ENCODE measurements around the gene RNF223. TPM values are rescaled to one million over a fixed set of nuclear protein-coding genes. Genes with fewer than 3 reads are reported as not detected.
"Not testable (repeated sequence)": the region's sequence is repeated elsewhere in the genome, so short reads cannot be mapped to it uniquely, and the experiment has no call there.

Gene RNF223
- total and polyA plus RNA-seq, 3 experiments from 2014 or later, result not detected

DNA sequence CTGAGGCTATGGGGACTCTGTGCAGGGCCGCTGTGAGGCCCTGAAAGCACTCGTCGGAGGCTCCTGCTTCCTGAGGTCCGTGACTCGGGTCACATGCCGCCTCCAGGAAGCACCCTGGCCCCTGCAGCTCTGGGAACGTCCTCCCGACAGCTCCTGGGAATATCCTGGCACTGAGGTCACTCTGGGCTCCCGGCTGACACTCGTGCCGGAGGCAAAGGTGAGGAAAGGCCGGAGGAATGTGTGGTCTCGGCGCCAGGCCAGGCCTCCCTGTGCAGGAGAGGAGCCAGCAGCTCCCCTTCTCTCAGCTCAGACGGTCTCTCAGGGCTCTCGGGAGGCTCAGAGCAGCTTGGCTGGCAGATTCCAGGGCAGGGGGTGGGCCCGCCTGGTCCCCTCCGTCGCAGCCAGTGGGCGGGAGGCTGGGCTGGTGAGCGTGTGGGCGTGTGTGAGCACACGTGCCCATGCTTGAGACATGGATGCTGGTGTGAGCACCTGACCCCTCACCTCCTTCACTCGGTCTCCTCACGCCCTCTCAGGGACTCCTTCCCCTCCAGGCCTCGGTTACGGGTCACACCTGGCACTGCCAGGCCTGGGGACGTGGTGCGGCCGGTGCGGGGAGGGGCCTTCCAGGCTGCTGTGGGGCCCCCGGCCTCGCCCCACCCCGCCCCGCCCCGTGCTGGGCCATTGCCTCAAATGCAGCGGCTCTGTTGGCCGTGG, 5.5 kb upstream of the RNF223 start:
- CTCF ChIA-PET, result interaction anchor here (1.2 kb wide), 1 partner anchor 15 kb away, joined by 3 read pairs; no protein-coding TSS in a partner anchor
- H3K36me3 Mint-ChIP-seq, result peaks cover 0 to 2% (median 0%) of the 10 kb centered on the region in 3 donors
- H3K27ac Mint-ChIP-seq, result no peak overlapping the region
- peak overlapping the region; percentile 49 for H3K4me3 ChIP-seq (ENCODE audit: low read length)
- H3K4me1 ChIP-seq (ENCODE audit: insufficient read depth, low read length), result peaks cover 11% of the 10 kb centered on the region
- peak in 3 of 5 donors; percentile 28 to 50 (median 37) for DNase-seq
- no peaks in the 10 kb centered on the region for H3K36me3 ChIP-seq (ENCODE audit: insufficient read depth, low read length)
- peak overlapping the region in 6 of 7 donors; percentile 4 to 75 (median 47) for H3K4me3 Mint-ChIP-seq
- POLR2A ChIA-PET, result no interaction called here
- H3K27me3 Mint-ChIP-seq, result peaks cover 3% of the 10 kb centered on the region in 2 donors
- H3K4me1 Mint-ChIP-seq, result peaks cover 0 to 8% (median 2%) of the 10 kb centered on the region in 3 donors
- H3K9me3 ChIP-seq (ENCODE audit: low read length), result no peaks in the 10 kb centered on the region
- H3K27ac ChIP-seq (ENCODE audit: low read depth, low read length), result peak overlapping the region; percentile 16
- H3K9me3 Mint-ChIP-seq, result no peaks in the 10 kb centered on the region
- peaks cover 4% of the 10 kb centered on the region for H3K27me3 ChIP-seq (ENCODE audit: insufficient read depth, low read length, poor library complexity, severe bottlenecking)

DNA sequence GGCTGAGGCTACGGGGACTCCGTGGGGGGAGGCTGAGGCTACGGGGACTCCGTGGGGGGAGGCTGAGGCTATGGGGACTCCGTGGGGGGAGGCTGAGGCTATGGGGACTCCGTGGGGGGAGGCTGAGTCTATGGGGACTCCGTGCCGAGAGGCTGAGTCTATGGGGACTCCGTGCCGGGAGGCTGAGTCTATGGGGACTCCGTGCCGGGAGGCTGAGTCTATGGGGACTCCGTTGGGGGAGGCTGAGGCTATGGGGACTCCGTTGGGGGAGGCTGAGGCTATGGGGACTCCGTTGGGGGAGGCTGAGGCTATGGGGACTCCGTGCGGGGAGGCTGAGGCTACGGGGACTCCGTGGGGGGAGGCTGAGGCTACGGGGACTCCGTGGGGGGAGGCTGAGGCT, 3.3 kb upstream of the RNF223 start:
- H3K4me3 Mint-ChIP-seq; H3K4me1 Mint-ChIP-seq; POLR2A ChIA-PET; H3K27ac ChIP-seq (ENCODE audit: low read depth, low read length); H3K9me3 Mint-ChIP-seq; H3K36me3 Mint-ChIP-seq; H3K9me3 ChIP-seq (ENCODE audit: low read length); H3K27ac Mint-ChIP-seq; H3K36me3 ChIP-seq (ENCODE audit: insufficient read depth, low read length); H3K27me3 ChIP-seq (ENCODE audit: insufficient read depth, low read length, poor library complexity, severe bottlenecking); H3K4me3 ChIP-seq (ENCODE audit: low read length); CTCF ChIA-PET; H3K27me3 Mint-ChIP-seq: not testable (repeated sequence)
- DNase-seq, result peak in 1 of 5 donors; percentile 3
- peaks cover 11% of the 10 kb centered on the region for H3K4me1 ChIP-seq (ENCODE audit: insufficient read depth, low read length)

DNA sequence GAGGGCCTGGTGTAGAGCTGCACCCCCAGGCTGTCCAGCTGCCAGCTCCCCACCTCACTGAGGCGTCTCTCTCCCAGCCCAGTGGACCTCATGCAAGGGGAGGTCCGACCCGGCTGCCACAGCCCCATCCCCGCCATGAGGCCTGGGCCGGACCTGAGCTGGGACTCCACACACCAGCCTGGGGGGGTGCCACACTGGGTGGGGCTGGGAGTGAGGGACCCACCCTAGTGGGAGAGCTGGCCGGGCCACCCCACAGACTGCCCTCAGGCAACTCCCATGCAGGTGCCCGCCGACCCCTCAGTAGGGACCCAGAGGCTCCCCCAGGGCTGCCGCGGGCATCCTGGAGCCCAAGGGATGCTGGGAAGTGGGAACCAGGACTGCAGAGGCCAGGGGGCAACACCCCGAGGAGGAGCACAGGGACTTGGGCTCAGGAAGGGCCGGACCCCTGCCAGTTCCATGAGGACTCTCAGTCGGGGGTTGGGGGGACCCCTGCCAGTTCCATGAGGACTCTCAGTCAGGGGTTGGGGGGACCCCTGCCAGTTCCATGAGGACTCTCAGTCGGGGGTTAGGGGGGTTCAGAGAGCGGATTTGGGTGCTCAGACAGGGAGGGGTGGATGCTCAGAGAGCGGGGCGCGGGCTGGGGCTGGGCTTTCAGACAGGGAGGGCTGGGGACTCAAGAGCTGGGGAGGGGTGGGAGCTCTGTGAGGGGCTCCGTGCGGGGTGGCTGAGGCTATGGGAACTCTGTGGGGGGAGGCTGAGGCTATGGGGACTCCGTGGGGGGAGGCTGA, 1.2 kb upstream of the RNF223 start:
- peaks cover 6% of the 10 kb centered on the region for H3K27me3 ChIP-seq (ENCODE audit: insufficient read depth, low read length, poor library complexity, severe bottlenecking)
- peak in 1 of 5 donors; percentile 45 for DNase-seq

DNA sequence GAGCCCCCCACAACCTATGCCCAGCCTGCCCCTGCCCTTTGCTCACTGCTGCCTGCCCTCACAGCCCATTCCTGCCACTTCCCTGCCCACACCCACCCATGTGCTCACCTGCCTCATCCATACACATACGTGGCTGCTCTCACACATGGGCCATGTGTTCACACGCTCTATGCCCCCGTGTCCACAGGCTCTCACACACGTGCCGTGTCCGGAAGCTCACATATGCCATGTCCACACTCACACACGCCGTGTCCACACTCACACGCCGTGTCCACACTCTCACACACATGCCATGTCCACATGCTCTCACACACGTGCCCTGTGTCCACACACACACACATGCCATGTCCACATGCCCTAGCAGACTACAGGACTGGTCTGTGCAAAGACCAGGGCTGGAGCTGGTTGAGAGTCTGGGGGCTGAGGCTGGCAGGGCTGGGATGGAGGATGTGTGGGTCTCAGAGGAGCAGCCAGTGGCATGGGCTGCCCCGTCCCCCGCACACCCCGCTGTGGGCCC, 583 bp upstream of the RNF223 start:
- H3K36me3 ChIP-seq (ENCODE audit: insufficient read depth, low read length), result no peaks in the 10 kb centered on the region
- H3K27me3 ChIP-seq (ENCODE audit: insufficient read depth, low read length, poor library complexity, severe bottlenecking), result peaks cover 6% of the 10 kb centered on the region
- Mint-ChIP-seq H3K4me1 (peaks cover 0 to 9% (median 2%) of the 10 kb centered on the region in 3 donors), H3K9me3 (no peaks in the 10 kb centered on the region), H3K27ac (no peak overlapping the region), H3K27me3 (peaks cover 10 to 12% of the 10 kb centered on the region in 2 donors), H3K4me3 (no peak overlapping the region), H3K36me3 (no peaks in the 10 kb centered on the region)
- no peak overlapping the region for H3K27ac ChIP-seq (ENCODE audit: low read depth, low read length)
- H3K4me3 ChIP-seq (ENCODE audit: low read length), result no peak overlapping the region
- CTCF ChIA-PET, result no interaction called here
- H3K4me1 ChIP-seq (ENCODE audit: insufficient read depth, low read length), result peaks cover 5% of the 10 kb centered on the region
- POLR2A ChIA-PET, result no interaction called here
- no peaks in the 10 kb centered on the region for H3K9me3 ChIP-seq (ENCODE audit: low read length)
- no peak for DNase-seq

More for the DNA sequence above, 1.2 kb upstream of the RNF223 start:
- H3K27me3 Mint-ChIP-seq, result peaks cover 10% of the 10 kb centered on the region in 2 donors
- H3K36me3 Mint-ChIP-seq, result no peaks in the 10 kb centered on the region
- ChIA-PET POLR2A (no interaction called here), CTCF (no interaction called here)
- no peak overlapping the region for H3K27ac Mint-ChIP-seq
- peaks cover 0 to 8% (median 2%) of the 10 kb centered on the region in 3 donors for H3K4me1 Mint-ChIP-seq
- Histone ChIP-seq H3K4me1 (ENCODE audit: insufficient read depth, low read length) (peaks cover 11% of the 10 kb centered on the region), H3K4me3 (ENCODE audit: low read length) (no peak overlapping the region), H3K36me3 (ENCODE audit: insufficient read depth, low read length) (no peaks in the 10 kb centered on the region), H3K27ac (ENCODE audit: low read depth, low read length) (no peak overlapping the region), H3K9me3 (ENCODE audit: low read length) (no peaks in the 10 kb centered on the region)
- no peaks in the 10 kb centered on the region for H3K9me3 Mint-ChIP-seq
- H3K4me3 Mint-ChIP-seq, result no peak overlapping the region

DNA sequence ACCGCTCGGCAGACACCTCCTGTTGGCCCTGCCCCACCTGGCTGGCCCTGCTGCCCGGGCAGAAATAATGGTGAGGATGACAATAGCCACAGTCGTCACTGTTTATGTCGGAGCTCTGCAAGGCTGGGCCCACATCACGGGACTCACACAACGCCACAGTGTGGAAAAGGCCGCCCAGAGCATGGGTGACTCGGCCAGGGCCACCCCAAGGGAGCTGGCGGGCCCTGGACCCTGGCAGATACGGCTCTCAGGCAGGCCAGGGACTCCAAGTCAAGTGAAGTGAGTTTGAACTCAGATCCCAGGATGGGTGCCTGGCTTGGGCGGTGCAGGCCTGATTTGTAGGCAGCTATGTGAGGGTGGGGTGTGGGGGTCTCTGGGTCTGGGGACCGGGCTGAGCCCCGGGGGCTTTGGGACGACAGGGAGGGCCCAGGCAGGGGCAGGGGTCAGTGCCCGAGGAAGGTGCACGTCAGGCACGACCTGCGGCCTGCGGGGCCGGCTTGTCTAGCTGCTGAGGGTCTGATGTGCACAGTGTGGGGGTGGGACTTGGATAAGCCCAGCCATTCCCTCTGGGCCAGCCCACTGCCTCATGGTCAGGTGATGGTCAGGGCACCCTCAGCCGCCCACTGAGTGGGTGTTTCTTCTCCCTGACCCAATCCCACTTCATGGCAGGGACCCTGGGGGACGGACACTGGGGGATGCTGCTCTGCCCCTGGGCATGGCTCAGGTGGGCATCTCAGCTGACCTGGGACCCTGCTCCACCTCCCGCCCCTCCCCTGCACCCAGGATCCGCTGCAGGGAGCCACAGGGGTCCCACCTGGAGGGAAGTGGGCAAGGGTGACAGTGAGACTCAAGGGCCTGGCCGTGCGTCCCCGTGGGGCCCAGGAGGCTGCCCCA, 1.0 kb downstream of the RNF223 start:
- Mint-ChIP-seq H3K4me1 (peaks cover 0 to 8% (median 0%) of the 10 kb centered on the region in 3 donors), H3K27ac (no peak overlapping the region), H3K9me3 (no peaks in the 10 kb centered on the region), H3K36me3 (no peaks in the 10 kb centered on the region), H3K27me3 (peaks cover 10 to 12% of the 10 kb centered on the region in 2 donors), H3K4me3 (no peak overlapping the region)
- no peak for DNase-seq
- Histone ChIP-seq H3K4me1 (ENCODE audit: insufficient read depth, low read length) (peaks cover 2% of the 10 kb centered on the region), H3K27me3 (ENCODE audit: insufficient read depth, low read length, poor library complexity, severe bottlenecking) (peaks cover 6% of the 10 kb centered on the region), H3K27ac (ENCODE audit: low read depth, low read length) (no peak overlapping the region), H3K9me3 (ENCODE audit: low read length) (no peaks in the 10 kb centered on the region), H3K4me3 (ENCODE audit: low read length) (no peak overlapping the region), H3K36me3 (ENCODE audit: insufficient read depth, low read length) (no peaks in the 10 kb centered on the region)
- ChIA-PET CTCF (no interaction called here), POLR2A (no interaction called here)

DNA sequence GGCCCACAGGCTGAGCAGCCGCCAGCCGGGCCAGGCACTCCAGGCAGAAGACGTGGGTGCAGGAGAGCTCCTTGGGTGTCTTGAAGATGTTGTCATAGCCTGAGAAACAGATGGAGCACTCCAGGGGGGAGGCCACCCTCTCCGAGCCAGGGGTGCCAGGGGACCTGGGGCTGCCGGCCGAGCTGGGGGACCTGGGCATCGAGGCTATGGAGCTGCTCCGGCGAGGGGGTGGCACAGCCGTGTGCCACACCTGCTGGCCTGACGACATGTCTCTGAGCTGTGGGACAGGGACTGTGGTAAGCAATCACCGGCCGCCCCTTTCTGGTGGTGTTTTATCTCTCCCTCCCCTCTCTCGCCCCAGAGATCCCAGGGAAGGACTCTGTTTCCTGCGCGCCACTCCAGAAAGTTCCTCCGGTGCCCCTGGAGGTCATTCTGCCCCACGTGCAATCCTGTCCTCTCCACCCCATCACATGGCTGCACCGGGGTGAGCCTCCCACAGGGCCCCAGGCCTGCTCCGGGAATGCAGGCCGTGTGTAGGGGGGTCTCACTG, 1.7 kb downstream of the RNF223 start:
- no peak overlapping the region for H3K4me3 ChIP-seq (ENCODE audit: low read length)
- H3K27ac ChIP-seq (ENCODE audit: low read depth, low read length), result no peak overlapping the region
- Mint-ChIP-seq H3K9me3 (no peaks in the 10 kb centered on the region), H3K4me1 (peaks cover 0 to 10% (median 0%) of the 10 kb centered on the region in 3 donors), H3K4me3 (no peak overlapping the region), H3K36me3 (no peaks in the 10 kb centered on the region), H3K27me3 (peaks cover 10 to 12% of the 10 kb centered on the region in 2 donors), H3K27ac (no peak overlapping the region)
- no peaks in the 10 kb centered on the region for H3K9me3 ChIP-seq (ENCODE audit: low read length)
- CTCF ChIA-PET, result interaction anchor here (0.9 kb wide), 1 partner anchor 8 kb away, joined by 3 read pairs; no protein-coding TSS in a partner anchor
- DNase-seq, result no peak
- POLR2A ChIA-PET, result no interaction called here
- no peaks in the 10 kb centered on the region for H3K36me3 ChIP-seq (ENCODE audit: insufficient read depth, low read length)
- peaks cover 6% of the 10 kb centered on the region for H3K27me3 ChIP-seq (ENCODE audit: insufficient read depth, low read length, poor library complexity, severe bottlenecking)
- peaks cover 4% of the 10 kb centered on the region for H3K4me1 ChIP-seq (ENCODE audit: insufficient read depth, low read length)

DNA sequence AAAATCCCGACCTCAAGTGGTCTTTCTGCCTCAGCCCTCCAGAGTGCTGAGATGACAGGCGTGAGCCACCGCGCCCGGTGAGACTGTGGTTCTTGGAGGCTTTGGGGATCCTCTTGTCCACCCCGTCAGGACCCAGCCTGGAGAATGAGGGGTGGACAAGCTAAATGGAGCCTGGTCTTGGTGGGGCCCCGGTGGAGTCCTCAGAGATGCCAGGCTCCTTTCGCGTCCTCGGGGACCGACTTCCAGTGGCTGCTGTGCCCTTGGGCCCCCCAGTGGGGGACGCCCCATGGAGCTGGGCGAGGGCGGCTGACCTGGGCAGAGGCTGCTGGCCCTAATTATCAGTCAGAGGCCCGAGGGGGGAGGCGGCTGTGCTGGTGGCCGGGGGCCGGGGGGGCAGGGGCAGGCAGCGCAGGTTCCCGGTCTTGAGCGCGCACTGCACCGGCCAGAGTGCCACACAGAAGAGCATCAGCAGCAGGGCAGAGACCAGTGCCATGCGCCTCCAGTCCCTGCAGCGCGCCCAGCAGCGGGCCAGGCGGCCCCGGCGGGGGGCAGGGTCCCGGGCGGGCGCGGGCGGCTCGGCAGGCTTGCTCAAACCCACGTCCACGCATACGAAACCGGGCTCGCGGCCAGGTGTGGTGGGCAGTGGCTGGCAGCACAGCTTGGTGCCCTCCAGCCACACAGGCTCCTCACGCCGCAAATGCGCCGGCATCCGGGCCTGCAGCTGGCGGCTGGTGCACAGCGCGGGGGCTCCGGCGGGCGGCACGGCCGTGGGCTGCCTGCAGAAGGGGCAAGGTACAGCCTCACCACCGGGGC, 2.4 kb downstream of the RNF223 start:
- DNase-seq, result no peak
- Mint-ChIP-seq H3K27me3 (peaks cover 10 to 12% of the 10 kb centered on the region in 2 donors), H3K36me3 (no peaks in the 10 kb centered on the region), H3K4me1 (peaks cover 0 to 10% (median 0%) of the 10 kb centered on the region in 3 donors), H3K9me3 (no peaks in the 10 kb centered on the region), H3K27ac (no peak overlapping the region), H3K4me3 (peak overlapping the region in 1 of 7 donors; percentile 56)
- Histone ChIP-seq H3K27me3 (ENCODE audit: insufficient read depth, low read length, poor library complexity, severe bottlenecking) (peaks cover 6% of the 10 kb centered on the region), H3K9me3 (ENCODE audit: low read length) (no peaks in the 10 kb centered on the region), H3K36me3 (ENCODE audit: insufficient read depth, low read length) (no peaks in the 10 kb centered on the region), H3K4me3 (ENCODE audit: low read length) (no peak overlapping the region), H3K27ac (ENCODE audit: low read depth, low read length) (no peak overlapping the region), H3K4me1 (ENCODE audit: insufficient read depth, low read length) (peaks cover 4% of the 10 kb centered on the region)
- CTCF ChIA-PET, result interaction anchor here (0.9 kb wide), 1 partner anchor 8 kb away, joined by 3 read pairs; no protein-coding TSS in a partner anchor
- POLR2A ChIA-PET, result no interaction called here

All from CD8-positive, alpha-beta memory T cell (primary cell).